T-helper 17 cell (primary cell): ENCODE results near the gene IZUMO4. TPM values are rescaled to one million over a fixed set of nuclear protein-coding genes. Genes with fewer than 3 reads are reported as not detected.
A peak's percentile ranks its signal among the peaks of the same experiment; 100 is the strongest.
"Not testable (repeated sequence)": the region's sequence is repeated elsewhere in the genome, so short reads cannot be mapped to it uniquely, and the experiment has no call there.

Source experiments
- ATAC-seq: fragments of 150-1000 bp; cut with Tn5 transposase; 2 replicates; pipeline ENCODE4 v1.10.0; 2021; ENCODE audit warnings: mild to moderate bottlenecking, moderate library complexity
- DNase-seq, 3 donors: peaks; one replicate each; pipeline versions ENCODE4 v3.0.0 to v3.0.0-alpha.2; 2020 to 2021
- H3K9me3 ChIP-seq: one replicate; pipeline ENCODE4 v1.7.0; 2013; ENCODE audit warnings: low read length, mild to moderate bottlenecking; ENCODE audit not compliant: control insufficient read depth, poor library complexity, severe bottlenecking
- H3K27ac Mint-ChIP-seq: one replicate; pipeline ENCODE4 v1.8.0; 2022; ENCODE audit warnings: mild to moderate bottlenecking, moderate library complexity, mixed read lengths
- H3K27me3 Mint-ChIP-seq: one replicate; pipeline ENCODE4 v1.8.0; 2022; ENCODE audit warnings: mixed read lengths
- H3K36me3 Mint-ChIP-seq: one replicate; pipeline ENCODE4 v1.8.0; 2022; ENCODE audit warnings: low read depth, mixed read lengths
- H3K4me1 Mint-ChIP-seq: one replicate; pipeline ENCODE4 v1.8.0; 2022; ENCODE audit warnings: mild to moderate bottlenecking, mixed read lengths
- H3K4me3 Mint-ChIP-seq: one replicate; pipeline ENCODE4 v1.8.0; 2022; ENCODE audit warnings: mild to moderate bottlenecking, moderate library complexity, mixed read lengths
- total RNA-seq, 4 donors: library from RNA in 2 of 4; stranded (reverse) in 2 of 4; gene quantifications; one replicate each; pipeline ENCODE4 v1.2.3 and lab custom pipeline; 2022 to 2026

Gene IZUMO4
- total RNA-seq, 2 donors from 2014 or later: 12.3 to 19.8 TPM

- Mint-ChIP-seq H3K4me3 (no peak overlapping the region), H3K27ac (no peak overlapping the region), H3K27me3 (no peaks in the 10 kb centered on the region), H3K4me1 (peaks cover 3% of the 10 kb centered on the region), H3K36me3 (no peaks in the 10 kb centered on the region)
- DNase-seq (no peak), ATAC-seq (no peak)
- H3K9me3 ChIP-seq: no peaks in the 10 kb centered on the region
These were observed 24.8 kb downstream of the IZUMO4 start for GRCh38 chr19:2121416-2122051.

DNA sequence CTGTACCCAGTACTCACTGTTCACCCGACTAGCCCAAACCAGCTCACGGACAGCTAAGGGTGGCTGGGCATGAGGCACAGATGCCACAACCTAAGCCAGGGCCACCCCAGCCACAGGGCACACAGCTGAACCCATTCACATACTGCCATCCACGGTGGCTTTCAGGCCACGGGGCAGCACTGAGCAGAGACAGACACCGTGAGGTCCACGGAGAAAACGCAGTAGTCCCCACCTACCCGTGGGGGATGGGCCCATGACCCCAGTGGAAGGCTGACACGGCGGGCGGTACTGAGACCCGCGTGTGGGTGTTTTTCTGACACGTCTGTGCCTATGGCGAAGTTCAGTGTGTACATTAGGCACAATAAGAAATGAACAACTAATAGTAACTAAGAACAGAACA lies 25.5 kb downstream of the IZUMO4 start:
- no peaks in the 10 kb centered on the region for H3K27me3 Mint-ChIP-seq
- no peak for ATAC-seq
- no peak for DNase-seq
- H3K4me3 Mint-ChIP-seq: no peak overlapping the region
- no peaks in the 10 kb centered on the region for H3K36me3 Mint-ChIP-seq
- no peak overlapping the region for H3K27ac Mint-ChIP-seq
- H3K9me3 ChIP-seq: no peaks in the 10 kb centered on the region
- H3K4me1 Mint-ChIP-seq: peaks cover 3% of the 10 kb centered on the region

DNA sequence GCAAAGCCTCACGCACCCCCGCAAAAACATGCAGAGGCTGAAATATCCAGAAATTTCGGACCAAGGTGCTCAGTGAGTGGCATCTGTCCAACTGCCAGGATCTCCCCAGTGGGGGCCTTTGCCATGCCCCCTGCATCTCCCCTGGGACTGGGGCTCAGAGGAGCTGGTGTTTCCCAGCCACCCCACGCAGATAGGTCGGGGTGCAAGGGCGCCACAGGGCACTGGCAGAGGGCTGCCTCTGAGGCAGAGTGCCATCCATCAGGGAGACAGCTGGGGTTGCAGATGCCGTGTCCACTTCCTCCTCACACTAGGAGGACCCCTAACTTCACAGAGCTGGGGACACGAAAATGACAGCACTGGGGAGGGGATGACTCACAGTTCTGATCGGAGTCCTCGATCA lies 26.3 kb downstream of the IZUMO4 start:
- no peaks in the 10 kb centered on the region for H3K36me3 Mint-ChIP-seq
- ATAC-seq: no peak
- H3K27me3 Mint-ChIP-seq: no peaks in the 10 kb centered on the region
- no peak overlapping the region for H3K27ac Mint-ChIP-seq
- H3K9me3 ChIP-seq: no peaks in the 10 kb centered on the region
- no peak for DNase-seq
- H3K4me1 Mint-ChIP-seq: peaks cover 3% of the 10 kb centered on the region
- no peak overlapping the region for H3K4me3 Mint-ChIP-seq

- no peaks in the 10 kb centered on the region for H3K9me3 ChIP-seq
- no peaks in the 10 kb centered on the region for H3K36me3 Mint-ChIP-seq
- H3K4me3 Mint-ChIP-seq: no peak overlapping the region
- H3K27me3 Mint-ChIP-seq: no peaks in the 10 kb centered on the region
- no peak overlapping the region for H3K27ac Mint-ChIP-seq
- ATAC-seq (no peak), DNase-seq (no peak)
- H3K4me1 Mint-ChIP-seq: peaks cover 2% of the 10 kb centered on the region
These were observed 27.1 kb downstream of the IZUMO4 start for GRCh38 chr19:2123682-2124387.

DNA sequence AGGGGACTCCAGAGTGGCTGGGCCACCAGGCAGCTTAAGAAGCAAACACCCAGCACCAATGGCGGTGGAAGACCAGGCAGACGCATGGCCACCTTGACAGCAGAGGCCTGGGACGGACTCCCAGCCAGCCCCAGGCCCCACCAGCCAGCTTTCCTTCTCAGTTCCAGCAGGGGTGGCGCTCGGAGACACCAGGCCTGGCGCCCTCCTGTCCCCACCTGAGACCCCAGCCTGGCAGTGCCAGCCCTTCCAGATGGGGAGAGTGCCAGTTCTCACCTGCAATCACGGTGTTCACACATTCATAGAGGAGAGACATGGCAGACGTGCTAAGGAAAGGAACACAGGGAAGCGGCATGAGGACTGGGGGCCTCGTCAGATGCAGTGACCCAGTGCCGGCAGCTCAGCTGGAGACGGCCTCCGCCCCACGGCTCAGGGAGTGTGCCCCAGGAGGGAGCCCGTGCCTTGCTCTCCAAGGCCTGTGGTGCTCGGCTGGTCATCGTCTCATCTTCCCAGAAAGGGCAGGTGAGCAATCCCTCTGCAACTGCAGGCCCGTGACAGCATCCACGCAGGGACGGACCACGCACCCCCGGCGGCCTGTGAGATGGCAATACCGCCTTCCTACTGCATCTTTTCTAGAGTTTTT lies 30.3 kb downstream of the IZUMO4 start:
- H3K9me3 ChIP-seq: no peaks in the 10 kb centered on the region
- H3K27me3 Mint-ChIP-seq: no peaks in the 10 kb centered on the region
- no peak overlapping the region for H3K27ac Mint-ChIP-seq
- H3K4me3 Mint-ChIP-seq: no peak overlapping the region
- no peaks in the 10 kb centered on the region for H3K36me3 Mint-ChIP-seq
- H3K4me1 Mint-ChIP-seq: no peaks in the 10 kb centered on the region
- ATAC-seq: no peak
- no peak for DNase-seq

- ATAC-seq (no peak), DNase-seq (no peak)
- H3K36me3 Mint-ChIP-seq: no peaks in the 10 kb centered on the region
- H3K9me3 ChIP-seq: no peaks in the 10 kb centered on the region
- H3K4me1 Mint-ChIP-seq: no peaks in the 10 kb centered on the region
- no peak overlapping the region for H3K27ac Mint-ChIP-seq
- H3K4me3 Mint-ChIP-seq: no peak overlapping the region
- H3K27me3 Mint-ChIP-seq: no peaks in the 10 kb centered on the region
These were observed 31.0 kb downstream of the IZUMO4 start for GRCh38 chr19:2127758-2128157.

DNA sequence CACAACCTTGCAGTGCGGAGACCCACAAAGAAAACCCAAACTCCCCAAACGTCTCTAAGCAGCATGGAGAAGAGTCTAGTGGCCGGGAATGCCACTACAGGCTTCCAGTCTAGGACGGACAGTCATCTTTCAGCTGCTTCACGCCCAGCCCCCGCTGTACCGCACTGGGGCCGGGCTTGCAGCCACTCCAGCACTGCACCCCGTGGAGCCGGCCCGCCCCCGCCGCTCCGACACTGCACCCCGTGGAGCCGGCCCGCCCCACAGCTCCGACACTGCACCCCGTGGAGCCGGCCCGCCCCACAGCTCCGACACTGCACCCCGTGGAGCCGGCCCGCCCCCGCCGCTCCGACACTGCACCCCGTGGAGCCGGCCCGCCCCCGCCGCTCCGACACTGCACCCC lies 31.5 kb downstream of the IZUMO4 start:
- H3K4me3 Mint-ChIP-seq, DNase-seq, H3K4me1 Mint-ChIP-seq, H3K9me3 ChIP-seq, H3K36me3 Mint-ChIP-seq, H3K27ac Mint-ChIP-seq, H3K27me3 Mint-ChIP-seq, ATAC-seq: not testable (repeated sequence)

DNA sequence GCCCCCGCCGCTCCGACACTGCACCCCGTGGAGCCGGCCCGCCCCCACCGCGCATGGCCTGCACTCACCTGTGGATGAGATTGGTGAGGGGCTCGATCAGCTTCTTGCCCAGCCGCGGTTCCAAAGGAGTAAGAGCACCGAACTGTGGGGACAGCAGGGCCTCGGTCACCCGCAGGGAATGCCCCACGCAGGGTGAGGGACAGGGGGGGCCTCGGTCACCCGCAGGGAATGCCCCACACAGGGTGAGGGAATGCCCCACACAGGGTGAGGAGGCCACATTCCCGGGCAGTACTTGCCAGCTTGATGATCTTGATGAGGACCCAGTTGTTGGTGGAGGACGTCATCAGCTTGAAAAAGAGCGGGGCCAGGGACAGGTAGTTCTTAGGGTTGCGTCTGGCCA lies 32.3 kb downstream of the IZUMO4 start:
- no peaks in the 10 kb centered on the region for H3K9me3 ChIP-seq
- Mint-ChIP-seq H3K4me3 (no peak overlapping the region), H3K36me3 (no peaks in the 10 kb centered on the region), H3K27ac (peak overlapping the region; percentile 27), H3K27me3 (no peaks in the 10 kb centered on the region), H3K4me1 (no peaks in the 10 kb centered on the region)
- ATAC-seq: no peak
- DNase-seq: no peak

GRCh38 chr19:2129486-2129885 lies 32.8 kb downstream of the IZUMO4 start:
- Mint-ChIP-seq H3K4me1 (no peaks in the 10 kb centered on the region), H3K4me3 (no peak overlapping the region), H3K27me3 (no peaks in the 10 kb centered on the region), H3K36me3 (no peaks in the 10 kb centered on the region), H3K27ac (peak overlapping the region; percentile 27)
- no peak for DNase-seq
- ATAC-seq: no peak
- no peaks in the 10 kb centered on the region for H3K9me3 ChIP-seq

- no peaks in the 10 kb centered on the region for H3K9me3 ChIP-seq
- Mint-ChIP-seq H3K4me1 (no peaks in the 10 kb centered on the region), H3K4me3 (no peak overlapping the region), H3K27ac (peak overlapping the region; percentile 71), H3K27me3 (no peaks in the 10 kb centered on the region), H3K36me3 (no peaks in the 10 kb centered on the region)
- DNase-seq (no peak), ATAC-seq (no peak)
These were observed 33.4 kb downstream of the IZUMO4 start for GRCh38 chr19:2129892-2130770.

DNA sequence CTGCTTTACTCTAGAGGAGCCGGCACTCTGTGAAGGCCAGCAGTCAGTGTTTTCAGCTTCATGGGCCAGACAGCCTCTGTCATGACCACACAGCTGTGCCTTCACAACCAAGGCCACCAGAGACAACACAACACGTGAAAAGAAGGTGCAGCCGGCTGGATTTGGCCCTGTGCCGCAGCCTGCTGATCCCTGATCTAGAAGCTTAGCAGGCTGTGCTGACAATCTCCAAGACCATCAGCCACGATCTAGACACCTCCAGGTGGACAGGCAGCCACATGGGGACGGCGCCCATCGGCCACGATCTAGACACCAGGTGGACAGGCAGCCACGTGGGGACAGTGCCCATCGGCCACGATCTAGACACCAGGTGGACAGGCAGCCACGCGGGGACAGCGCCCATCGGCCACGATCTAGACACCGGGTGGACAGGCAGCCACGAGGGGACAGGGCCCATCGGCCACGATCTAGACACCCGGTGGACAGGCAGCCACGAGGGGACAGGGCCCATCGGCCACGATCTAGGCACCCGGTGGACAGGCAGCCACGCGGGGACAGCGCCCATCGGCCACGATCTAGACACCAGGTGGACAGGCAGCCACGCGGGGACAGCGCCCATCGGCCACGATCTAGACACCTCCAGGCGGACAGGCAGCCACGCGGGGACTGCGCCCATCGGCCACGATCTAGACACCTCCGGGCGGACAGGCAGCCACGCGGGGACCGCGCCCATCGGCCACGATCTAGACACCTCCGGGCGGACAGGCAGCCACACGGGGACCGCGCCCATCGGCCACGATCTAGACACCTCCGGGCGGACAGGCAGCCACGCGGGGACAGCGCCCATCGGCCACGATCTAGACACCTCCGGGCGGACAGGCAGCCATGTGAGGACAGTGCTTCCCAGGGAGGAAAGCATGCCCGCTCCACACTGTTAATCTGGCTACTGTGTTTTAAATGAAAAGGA lies 34.6 kb downstream of the IZUMO4 start:
- not testable (repeated sequence) for H3K4me3 Mint-ChIP-seq, DNase-seq, H3K36me3 Mint-ChIP-seq, ATAC-seq, H3K27me3 Mint-ChIP-seq, H3K9me3 ChIP-seq, H3K4me1 Mint-ChIP-seq
- peak overlapping the region; percentile 71 for H3K27ac Mint-ChIP-seq

DNA sequence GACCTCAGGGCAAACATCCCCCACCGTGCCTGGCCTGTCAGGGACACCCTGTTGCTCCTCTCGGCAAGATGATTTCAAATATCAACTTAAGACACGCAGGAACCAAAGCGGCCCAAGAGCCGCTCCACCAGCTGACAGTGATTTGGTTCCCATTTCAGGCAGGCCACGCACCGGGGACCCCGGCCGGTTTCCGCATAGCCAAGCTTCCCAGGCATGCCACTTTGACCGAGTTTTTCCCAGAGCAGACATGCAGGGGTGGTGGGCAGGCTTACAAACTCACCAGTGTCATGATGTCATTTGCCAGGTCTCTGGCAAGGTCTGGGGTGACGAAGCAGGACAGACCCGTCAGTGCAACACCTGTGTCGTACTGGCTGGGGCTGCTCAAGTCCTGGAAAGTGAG lies 35.5 kb downstream of the IZUMO4 start:
- Mint-ChIP-seq H3K4me1 (peaks cover 3% of the 10 kb centered on the region), H3K36me3 (no peaks in the 10 kb centered on the region), H3K27ac (no peak overlapping the region), H3K4me3 (no peak overlapping the region), H3K27me3 (no peaks in the 10 kb centered on the region)
- DNase-seq (no peak), ATAC-seq (no peak)
- no peaks in the 10 kb centered on the region for H3K9me3 ChIP-seq
